Measurements from ENCODE around the gene TUFT1.

- TF ChIP-seq EZH2 (IDR thresholded peaks at IDR 0.05; ENCODE audit: borderline replicate concordance, insufficient read depth, low read length, poor library complexity, severe bottlenecking) (no peak), POLR2AphosphoS5 (IDR thresholded peaks at IDR 0.05) (no peak), CTCF (IDR thresholded peaks at IDR 0.05; ENCODE audit: poor library complexity, severe bottlenecking) (no peak), RAD21 (conservative IDR thresholded peaks at IDR 0.05) (no peak), MXI1 (conservative IDR thresholded peaks at IDR 0.05; ENCODE audit: poor library complexity, severe bottlenecking) (no peak), SMC3 (conservative IDR thresholded peaks at IDR 0.05; ENCODE audit: poor library complexity) (no peak), TAF1 (IDR thresholded peaks at IDR 0.05; ENCODE audit: low read depth) (no peak)
Measured at GRCh38 chr1:151578941-151579340, 38.8 kb downstream of the TUFT1 start.
